Diencephalon (tissue), 1 donor: ENCODE measurements around the gene CD93. TPM values are rescaled to one million over a fixed set of nuclear protein-coding genes. Genes with fewer than 3 reads are reported as not detected.

Experiments used
- total RNA-seq: library from RNA; depleted of rRNA; stranded (reverse); fragments of >200 nt; gene quantifications from one replicate; pipeline ENCODE4 v1.2.3, GENCODE V29; 2014

The CD93 gene
- total RNA-seq, result 13.6 TPM

GRCh38 chr20:23086056-23086566 lies at the start of gene CD93:
TSS of gene CD93 (minus strand) at chr20:23086324. CDS start at chr20:23086192, 132 bp downstream.

GRCh38 chr20:23049201-23050075 lies 36.7 kb downstream of the CD93 start, which contains the start of gene THBD:
TSS of gene THBD (minus strand) at chr20:23049672. CDS start at chr20:23049504, 168 bp downstream.

DNA sequence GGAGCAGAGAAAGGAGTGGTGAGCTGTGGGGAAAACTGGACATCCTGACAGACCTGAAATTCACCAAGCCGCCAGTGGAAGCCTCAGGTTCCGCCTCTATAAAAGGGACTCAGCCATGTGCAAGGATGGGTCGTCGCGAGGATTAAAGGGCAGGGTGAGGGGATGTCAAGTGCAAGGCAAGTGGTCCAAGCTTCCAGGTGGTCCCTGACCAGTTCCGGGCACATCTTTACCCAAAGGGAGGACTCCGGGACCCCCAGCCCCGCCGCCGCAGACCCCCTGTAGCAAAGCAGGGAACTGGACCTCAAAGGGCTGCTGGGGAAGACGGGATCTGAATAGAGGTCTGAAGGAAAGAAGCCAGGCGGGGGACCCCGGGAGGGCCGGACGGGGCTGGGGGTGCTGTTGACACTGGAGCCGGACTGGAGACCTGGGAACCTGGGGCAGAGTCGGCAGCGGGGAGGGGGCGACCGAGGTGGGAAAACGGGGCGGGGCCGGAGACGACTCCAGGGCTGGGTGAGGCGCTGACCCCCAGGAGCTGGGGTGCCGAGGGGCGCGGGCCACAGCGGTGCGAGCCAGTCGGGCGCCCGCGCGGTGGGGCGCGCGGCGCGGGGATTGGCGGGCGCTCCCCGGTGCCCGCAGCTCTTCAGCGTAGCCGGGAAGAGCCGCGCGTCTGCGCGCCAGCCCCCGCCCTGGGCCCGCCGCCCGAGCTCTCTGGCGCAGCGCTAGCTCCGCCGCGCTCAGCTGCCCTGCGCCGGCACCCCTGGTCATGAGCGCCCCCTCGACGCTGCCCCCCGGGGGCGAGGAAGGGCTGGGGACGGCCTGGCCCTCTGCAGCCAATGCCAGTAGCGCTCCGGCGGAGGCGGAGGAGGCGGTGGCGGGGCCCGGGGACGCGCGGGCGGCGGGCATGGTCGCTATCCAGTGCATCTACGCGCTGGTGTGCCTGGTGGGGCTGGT lies 51.1 kb downstream of the CD93 start, which contains the start of gene SSTR4:
TSS of gene SSTR4 (plus strand) at position 592 of the 951 bp plus-strand sequence. CDS start at position 764, 172 bp downstream.

Other genes starting within 250 kb of the CD93 start
- gene SSTR4, start 51.0 kb downstream of the CD93 start, total RNA-seq, result 2.1 TPM
- 1.8 TPM for gene THBD, start 36.7 kb downstream of the CD93 start, total RNA-seq